A549 (cell line): ENCODE results near the gene HELZ2. TPM values are rescaled to one million over a fixed set of nuclear protein-coding genes. Genes with fewer than 3 reads are reported as not detected.

Source experiments
- ATAC-seq, 2 experiments: fragments of 200-7000 bp in 1 of 2; fragments of >200 bp in 1 of 2; cut with Nextera tagmentation in 1 of 2; cut with Tn5 transposase in 1 of 2; 3 replicates each; pipeline versions ENCODE4 v1.8.0 to v1.9.1; 2018 to 2020; ENCODE audit warnings: mild to moderate bottlenecking in 1 of 2, moderate library complexity in 1 of 2
- CTCF ChIA-PET: fragments of 300-600 bp; sonication (Branson Sonifier 250); formaldehyde crosslinking; extraction: SDS; loops from one replicate; lab custom pipeline; 2021; ENCODE audit warnings: antibody characterized with exemption, inconsistent platforms; lab: Yijun Ruan, JAX
- POLR2A ChIA-PET: fragments of 350-600 bp; formaldehyde crosslinking; extraction: SDS; loops from one replicate; lab custom pipeline; 2021; ENCODE audit warnings: antibody characterized with exemption, inconsistent platforms; lab: Yijun Ruan, JAX
- DNase-seq, 2 experiments: peaks; one replicate each; pipeline versions ENCODE4 v3.0.0 to v3.0.0-alpha.2; 2011 to 2016; ENCODE audit warnings: low read depth in 1 of 2, low spot score in 1 of 2
- FAIRE-seq: peaks from 2 replicates; lab custom pipeline; 2011; peaks lifted over from hg19 to GRCh38; lab: Jason Lieb, UNC
- H3K27ac ChIP-seq, 2 experiments: fragments of >200 bp; sonication (Bioruptor Twin); formaldehyde crosslinking; 3 replicates each; pipeline ENCODE4 v1.5.1; 2016 to 2017
- H3K4me1 ChIP-seq: fragments of >200 bp; sonication (Bioruptor Twin); formaldehyde crosslinking; 3 replicates; pipeline ENCODE4 v1.6.1; 2016
- H3K4me2 ChIP-seq: fragments of >200 bp; sonication (Bioruptor Twin); formaldehyde crosslinking; 3 replicates; pipeline ENCODE4 v1.6.1; 2016
- H3K4me3 ChIP-seq: fragments of >200 bp; sonication (Bioruptor Twin); formaldehyde crosslinking; 3 replicates; pipeline ENCODE4 v1.5.1; 2016
- H3K9me3 ChIP-seq: fragments of >200 bp; sonication (Bioruptor Twin); formaldehyde crosslinking; 3 replicates; pipeline ENCODE4 v1.6.1; 2016
- CBX2 ChIP-seq: fragments of 200-600 bp; sonication (generic); IDR thresholded peaks from 2 replicates; pipeline ENCODE4 v1.6.1; 2016; ENCODE audit warnings: low read depth, mild to moderate bottlenecking, borderline replicate concordance
- CBX8 ChIP-seq: fragments of 200-600 bp; sonication (generic); IDR thresholded peaks from 2 replicates; pipeline ENCODE4 v1.6.1; 2016
- CHD4 ChIP-seq: fragments of 200-600 bp; sonication (generic); IDR thresholded peaks from 2 replicates; pipeline ENCODE4 v1.6.1; 2016; ENCODE audit warnings: antibody characterized with exemption, mild to moderate bottlenecking, borderline replicate concordance
- EHF ChIP-seq: fragments of 250-450 bp; sonication (Bioruptor Pico); IDR thresholded peaks from 2 replicates; pipeline ENCODE4 v1.5.0; 2020; ENCODE audit warnings: mild to moderate bottlenecking
- FOSL2 ChIP-seq, 2 experiments: fragments of 450-650 bp in 1 of 2; fragments of >200 bp in 1 of 2; sonication (Bioruptor Twin) in 1 of 2; formaldehyde crosslinking; IDR thresholded peaks; 2 replicates each; pipeline versions ENCODE4 v1.5.0 to v1.6.1; 2016 to 2020; ENCODE audit warnings: mild to moderate bottlenecking in 1 of 2, moderate library complexity in 1 of 2
- GATA3 ChIP-seq: IDR thresholded peaks from 2 replicates; pipeline ENCODE4 v1.6.1; 2012; ENCODE audit warnings: borderline replicate concordance
- HDAC2 ChIP-seq: fragments of 200-600 bp; sonication (generic); IDR thresholded peaks from 2 replicates; pipeline ENCODE4 v1.6.1; 2016
- HEYL ChIP-seq: fragments of 250-450 bp; sonication (Bioruptor Pico); IDR thresholded peaks from 2 replicates; pipeline ENCODE4 v1.8.0; 2021; ENCODE audit warnings: mild to moderate bottlenecking, moderate library complexity
- HOXB13 ChIP-seq: fragments of 250-450 bp; sonication (Bioruptor Pico); IDR thresholded peaks from 2 replicates; pipeline ENCODE4 v1.5.0; 2020; ENCODE audit warnings: low read depth, mild to moderate bottlenecking, moderate library complexity
- KDM1A ChIP-seq: fragments of 200-600 bp; sonication (generic); IDR thresholded peaks from 2 replicates; pipeline ENCODE4 v1.6.1; 2016; ENCODE audit warnings: low read depth, mild to moderate bottlenecking
- MAFK ChIP-seq: fragments of 450-650 bp; IDR thresholded peaks from 2 replicates; pipeline ENCODE4 v1.6.1; 2014; ENCODE audit not compliant: partially characterized antibody
- MAZ ChIP-seq: fragments of 150-350 bp; IDR thresholded peaks from 2 replicates; pipeline ENCODE4 v1.6.1; 2014; ENCODE audit warnings: antibody characterized with exemption, low read depth, low read length, borderline replicate concordance
- MYC ChIP-seq: IDR thresholded peaks from 2 replicates; pipeline ENCODE4 v1.6.1; 2012; ENCODE audit warnings: mild to moderate bottlenecking, inconsistent platforms, low read length, improper control_type of control experiment, borderline replicate concordance
- NR3C1 ChIP-seq: fragments of >200 bp; sonication (Bioruptor Twin); formaldehyde crosslinking; IDR thresholded peaks from 3 replicates; pipeline ENCODE4 v1.6.1; 2017
- RARB ChIP-seq: fragments of 250-450 bp; sonication (Bioruptor Pico); IDR thresholded peaks from 2 replicates; pipeline ENCODE4 v1.8.0; 2021; ENCODE audit warnings: mild to moderate bottlenecking, moderate library complexity
- RCOR1 ChIP-seq: fragments of 150-350 bp; IDR thresholded peaks from 2 replicates; pipeline ENCODE4 v1.6.1; 2014; ENCODE audit warnings: antibody characterized with exemption, low read length, low read depth
- RNF2 ChIP-seq: fragments of 200-600 bp; sonication (generic); IDR thresholded peaks from 2 replicates; pipeline ENCODE4 v1.6.1; 2016; ENCODE audit warnings: low read depth, mild to moderate bottlenecking, antibody characterized with exemption, moderate library complexity, borderline replicate concordance
- SMC3 ChIP-seq: fragments of >200 bp; sonication (Bioruptor Twin); formaldehyde crosslinking; IDR thresholded peaks from 3 replicates; pipeline ENCODE4 v1.6.1; 2018; ENCODE audit warnings: inconsistent platforms
- TFCP2L1 ChIP-seq: fragments of 250-450 bp; sonication (Bioruptor Pico); IDR thresholded peaks from 2 replicates; pipeline ENCODE4 v1.5.0; 2021; ENCODE audit warnings: mild to moderate bottlenecking
- TP53 ChIP-seq: fragments of 250-450 bp; sonication (Bioruptor Pico); IDR thresholded peaks from 2 replicates; pipeline ENCODE4 v1.5.0; 2021; ENCODE audit warnings: mild to moderate bottlenecking, moderate library complexity
- ZFP36 ChIP-seq: fragments of 450-650 bp; IDR thresholded peaks from 2 replicates; pipeline ENCODE4 v1.6.1; 2014; ENCODE audit warnings: borderline replicate concordance; ENCODE audit not compliant: partially characterized antibody
- ZNF302 ChIP-seq: fragments of 250-450 bp; sonication (Bioruptor Pico); IDR thresholded peaks from 2 replicates; pipeline ENCODE4 v1.9.0; 2021; ENCODE audit warnings: inconsistent platforms, mild to moderate bottlenecking, moderate library complexity
- whole genome bisulfite sequencing: methylation state at CpG from one replicate; pipeline ENCODE4 v1.1.6; 2017; ENCODE audit errors: missing lambda C conversion rate; 5-methylcytosine and 5-hydroxymethylcytosine counted together
- polyA plus RNA-seq, 4 experiments: library from polyadenylated mRNA; depleted of rRNA in 3 of 4; stranded (reverse); fragments of >200 nt; fragmentation: RNase III in 1 of 4; extraction: RNeasy Plus Mini Kit Qiagen cat#74134 plus additional on column Dnase treatment in 1 of 4; gene quantifications; 2 replicates in 3 of 4; 3 replicates in 1 of 4; pipeline ENCODE4 v1.2.3, GENCODE V29; 2011 to 2017
- TF ChIP-seq, protein P1 (sequence below): fragments of 250-450 bp; sonication (Bioruptor Pico); IDR thresholded peaks from 2 replicates; pipeline ENCODE4 v1.5.0; 2020; ENCODE audit warnings: low read depth, mild to moderate bottlenecking, moderate library complexity
- TF ChIP-seq, protein P2 (sequence below): fragments of 250-450 bp; sonication (Bioruptor Pico); IDR thresholded peaks from 2 replicates; pipeline ENCODE4 v1.5.0; 2021; ENCODE audit warnings: mild to moderate bottlenecking, moderate library complexity, borderline replicate concordance
- TF ChIP-seq, protein P3 (sequence below): IDR thresholded peaks from 2 replicates; pipeline ENCODE4 v1.6.1; 2012
- TF ChIP-seq, protein P4 (sequence below): fragments of 450-650 bp; IDR thresholded peaks from 2 replicates; pipeline ENCODE4 v1.6.1; 2014; ENCODE audit warnings: antibody characterized with exemption
- TF ChIP-seq, protein P5 (sequence below): IDR thresholded peaks from 2 replicates; pipeline ENCODE4 v1.6.1; 2012
- TF ChIP-seq, protein P6 (sequence below): fragments of >200 bp; sonication (Bioruptor Twin); formaldehyde crosslinking; IDR thresholded peaks from 3 replicates; pipeline ENCODE4 v1.6.1; 2016

Gene HELZ2
- polyA plus RNA-seq, 2 of the 4 experiments (the other 2 are of a cell fraction): 3.2 to 4.5 TPM

DNA sequence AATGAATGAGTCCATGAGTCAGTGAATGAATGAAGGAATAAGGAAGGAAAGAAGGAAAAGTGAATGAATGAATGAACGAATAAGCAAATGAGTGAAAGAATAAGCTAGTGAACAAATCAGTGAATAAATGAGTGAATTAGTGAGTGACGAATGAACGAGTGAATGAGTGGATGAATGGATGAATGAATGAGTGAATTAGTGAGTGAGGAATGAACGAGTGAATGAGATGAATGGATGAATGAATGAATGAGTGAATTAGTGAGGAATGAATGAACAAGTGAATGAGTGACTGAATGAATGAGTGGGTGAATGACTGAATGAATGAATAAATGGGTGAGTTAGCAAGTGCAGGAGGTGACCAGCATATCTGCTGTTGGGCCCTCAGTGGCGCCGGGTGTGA is 30.3 kb downstream of the HELZ2 start:
- Histone ChIP-seq H3K4me2 (no peak overlapping the region), H3K27ac (no peak overlapping the region), H3K4me3 (no peak overlapping the region), H3K4me1 (peaks cover 14% of the 10 kb centered on the region), H3K9me3 (no peaks in the 10 kb centered on the region)
- no peak for DNase-seq
- ChIA-PET POLR2A (interaction anchor here (0.6 kb wide), 1 partner anchor 407 kb away, joined by 5 read pairs; no protein-coding TSS in a partner anchor), CTCF (interaction anchor here (1.3 kb wide), 1 partner anchor 320 kb away, joined by 3 read pairs; no protein-coding TSS in a partner anchor)
- TF ChIP-seq, protein P1, sequence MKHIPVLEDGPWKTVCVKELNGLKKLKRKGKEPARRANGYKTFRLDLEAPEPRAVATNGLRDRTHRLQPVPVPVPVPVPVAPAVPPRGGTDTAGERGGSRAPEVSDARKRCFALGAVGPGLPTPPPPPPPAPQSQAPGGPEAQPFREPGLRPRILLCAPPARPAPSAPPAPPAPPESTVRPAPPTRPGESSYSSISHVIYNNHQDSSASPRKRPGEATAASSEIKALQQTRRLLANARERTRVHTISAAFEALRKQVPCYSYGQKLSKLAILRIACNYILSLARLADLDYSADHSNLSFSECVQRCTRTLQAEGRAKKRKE (CRISPR knock-in tag): no peak
- no peak for TF ChIP-seq CHD4
- TF ChIP-seq HDAC2: no peak
- no peak for TF ChIP-seq SMC3
- no peak for TF ChIP-seq MAFK
- no peak for TF ChIP-seq GATA3
- no peak for TF ChIP-seq MYC
- no peak for TF ChIP-seq HOXB13 (CRISPR knock-in tag)
- no peak for TF ChIP-seq RCOR1
- no peak for TF ChIP-seq CBX2
- no peak for TF ChIP-seq TFCP2L1 (CRISPR knock-in tag)
- no peak for TF ChIP-seq RNF2
- TF ChIP-seq ZNF302 (CRISPR knock-in tag): no peak
- TF ChIP-seq NR3C1: no peak
- TF ChIP-seq, protein P2, sequence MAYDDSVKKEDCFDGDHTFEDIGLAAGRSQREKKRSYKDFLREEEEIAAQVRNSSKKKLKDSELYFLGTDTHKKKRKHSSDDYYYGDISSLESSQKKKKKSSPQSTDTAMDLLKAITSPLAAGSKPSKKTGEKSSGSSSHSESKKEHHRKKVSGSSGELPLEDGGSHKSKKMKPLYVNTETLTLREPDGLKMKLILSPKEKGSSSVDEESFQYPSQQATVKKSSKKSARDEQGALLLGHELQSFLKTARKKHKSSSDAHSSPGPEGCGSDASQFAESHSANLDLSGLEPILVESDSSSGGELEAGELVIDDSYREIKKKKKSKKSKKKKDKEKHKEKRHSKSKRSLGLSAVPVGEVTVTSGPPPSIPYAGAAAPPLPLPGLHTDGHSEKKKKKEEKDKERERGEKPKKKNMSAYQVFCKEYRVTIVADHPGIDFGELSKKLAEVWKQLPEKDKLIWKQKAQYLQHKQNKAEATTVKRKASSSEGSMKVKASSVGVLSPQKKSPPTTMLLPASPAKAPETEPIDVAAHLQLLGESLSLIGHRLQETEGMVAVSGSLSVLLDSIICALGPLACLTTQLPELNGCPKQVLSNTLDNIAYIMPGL (CRISPR knock-in tag): no peak
- TF ChIP-seq RARB: no peak
- TF ChIP-seq KDM1A: no peak
- TF ChIP-seq, protein P3, sequence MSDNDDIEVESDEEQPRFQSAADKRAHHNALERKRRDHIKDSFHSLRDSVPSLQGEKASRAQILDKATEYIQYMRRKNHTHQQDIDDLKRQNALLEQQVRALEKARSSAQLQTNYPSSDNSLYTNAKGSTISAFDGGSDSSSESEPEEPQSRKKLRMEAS: no peak
- TF ChIP-seq, all 56 proteins: peak for 0
- ATAC-seq: no peak
- 83% methylated on average over 6 of the region's 6 CpGs for WGBS
- FAIRE-seq: no peak

DNA sequence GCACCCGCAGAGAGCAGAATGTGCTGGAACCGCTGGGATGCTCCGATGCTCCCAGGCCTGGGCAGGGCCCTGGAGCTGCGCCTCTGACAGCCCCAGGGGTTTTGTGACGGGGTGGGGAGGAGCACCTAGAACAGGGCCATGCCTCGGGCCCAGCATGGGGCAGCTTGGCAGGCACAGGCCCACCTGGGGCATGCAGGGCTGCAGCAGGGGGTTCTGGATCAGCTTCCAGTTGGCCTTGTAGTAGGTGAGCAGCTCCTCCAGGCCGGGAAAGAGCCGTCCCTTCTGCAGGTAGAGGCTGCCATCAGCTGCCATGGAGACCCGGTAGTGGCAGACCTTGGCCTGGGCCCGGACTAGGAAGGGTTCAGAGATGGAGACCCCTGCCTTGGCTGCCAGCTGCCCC is 30.9 kb downstream of the HELZ2 start:
- no peak for TF ChIP-seq ZFP36
- TF ChIP-seq TP53 (CRISPR knock-in tag): no peak
- TF ChIP-seq EHF (CRISPR knock-in tag): no peak
- no peak overlapping the region for H3K4me3 ChIP-seq
- 85% methylated on average over 5 of the region's 10 CpGs for WGBS
- H3K4me2 ChIP-seq: no peak overlapping the region
- ChIA-PET POLR2A (interaction anchor here (0.6 kb wide), 1 partner anchor 407 kb away, joined by 5 read pairs; no protein-coding TSS in a partner anchor), CTCF (no interaction called here)
- ATAC-seq: no peak
- H3K27ac ChIP-seq: no peak overlapping the region
- H3K4me1 ChIP-seq: peaks cover 19% of the 10 kb centered on the region
- H3K9me3 ChIP-seq: no peaks in the 10 kb centered on the region
- FAIRE-seq: no peak
- DNase-seq: no peak

DNA sequence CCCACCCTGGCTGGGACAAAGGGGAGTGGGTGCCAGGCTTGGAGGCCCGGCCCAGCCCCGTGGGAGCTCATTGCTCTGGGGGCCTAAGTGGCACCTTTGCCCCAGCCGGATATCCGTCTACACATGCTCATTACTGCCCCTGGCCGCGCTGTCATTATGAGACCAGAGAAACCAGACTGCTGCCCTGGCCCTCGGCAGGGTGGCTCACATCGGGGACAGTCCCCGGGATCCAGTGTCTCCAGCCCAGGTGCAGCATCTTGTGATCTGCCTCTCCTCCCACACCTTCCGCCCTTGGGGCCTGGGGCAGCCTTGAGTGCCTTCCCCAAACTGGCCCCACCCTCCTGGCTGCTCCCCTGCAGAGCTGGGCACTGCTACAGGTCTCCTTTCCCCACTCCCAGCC is 31.3 kb downstream of the HELZ2 start:
- Histone ChIP-seq H3K4me3 (no peak overlapping the region), H3K27ac (no peak overlapping the region), H3K4me1 (peaks cover 19% of the 10 kb centered on the region), H3K4me2 (no peak overlapping the region), H3K9me3 (no peaks in the 10 kb centered on the region)
- DNase-seq (no peak), FAIRE-seq (no peak), ATAC-seq (no peak)
- ChIA-PET CTCF (interaction anchor here (2.0 kb wide), 1 partner anchor 431 kb away, joined by 7 read pairs; no protein-coding TSS in a partner anchor), POLR2A (interaction anchor here (1.0 kb wide), 1 partner anchor 438 kb away, joined by 4 read pairs; the partner anchor contains the start of gene PRPF6)
- WGBS: 80% methylated on average over 8 of the region's 10 CpGs
- TF ChIP-seq FOSL2 (IDR thresholded peaks at IDR 0.05) (no peak), FOSL2 (CRISPR knock-in tag; IDR thresholded peaks at IDR 0.05) (no peak), HEYL (CRISPR knock-in tag) (no peak), RCOR1 (no peak), MAZ (no peak), RNF2 (no peak), CBX8 (no peak), SMC3 (no peak)
- TF ChIP-seq, protein P4, sequence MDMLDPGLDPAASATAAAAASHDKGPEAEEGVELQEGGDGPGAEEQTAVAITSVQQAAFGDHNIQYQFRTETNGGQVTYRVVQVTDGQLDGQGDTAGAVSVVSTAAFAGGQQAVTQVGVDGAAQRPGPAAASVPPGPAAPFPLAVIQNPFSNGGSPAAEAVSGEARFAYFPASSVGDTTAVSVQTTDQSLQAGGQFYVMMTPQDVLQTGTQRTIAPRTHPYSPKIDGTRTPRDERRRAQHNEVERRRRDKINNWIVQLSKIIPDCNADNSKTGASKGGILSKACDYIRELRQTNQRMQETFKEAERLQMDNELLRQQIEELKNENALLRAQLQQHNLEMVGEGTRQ: no peak
- TF ChIP-seq, protein P5, sequence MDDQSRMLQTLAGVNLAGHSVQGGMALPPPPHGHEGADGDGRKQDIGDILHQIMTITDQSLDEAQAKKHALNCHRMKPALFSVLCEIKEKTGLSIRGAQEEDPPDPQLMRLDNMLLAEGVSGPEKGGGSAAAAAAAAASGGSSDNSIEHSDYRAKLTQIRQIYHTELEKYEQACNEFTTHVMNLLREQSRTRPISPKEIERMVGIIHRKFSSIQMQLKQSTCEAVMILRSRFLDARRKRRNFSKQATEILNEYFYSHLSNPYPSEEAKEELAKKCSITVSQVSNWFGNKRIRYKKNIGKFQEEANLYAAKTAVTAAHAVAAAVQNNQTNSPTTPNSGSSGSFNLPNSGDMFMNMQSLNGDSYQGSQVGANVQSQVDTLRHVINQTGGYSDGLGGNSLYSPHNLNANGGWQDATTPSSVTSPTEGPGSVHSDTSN: no peak
- TF ChIP-seq, protein P6, sequence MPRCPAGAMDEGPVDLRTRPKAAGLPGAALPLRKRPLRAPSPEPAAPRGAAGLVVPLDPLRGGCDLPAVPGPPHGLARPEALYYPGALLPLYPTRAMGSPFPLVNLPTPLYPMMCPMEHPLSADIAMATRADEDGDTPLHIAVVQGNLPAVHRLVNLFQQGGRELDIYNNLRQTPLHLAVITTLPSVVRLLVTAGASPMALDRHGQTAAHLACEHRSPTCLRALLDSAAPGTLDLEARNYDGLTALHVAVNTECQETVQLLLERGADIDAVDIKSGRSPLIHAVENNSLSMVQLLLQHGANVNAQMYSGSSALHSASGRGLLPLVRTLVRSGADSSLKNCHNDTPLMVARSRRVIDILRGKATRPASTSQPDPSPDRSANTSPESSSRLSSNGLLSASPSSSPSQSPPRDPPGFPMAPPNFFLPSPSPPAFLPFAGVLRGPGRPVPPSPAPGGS: no peak
